CD4-positive, alpha-beta T cell treated with Interleukin-21 for 1 hour (primary cell): ENCODE results near the gene CXXC5.

ENCODE experiments used
- DNase-seq: peaks from one replicate; pipeline ENCODE4 v3.0.0-alpha.2; 2020

The CXXC5 gene

GRCh38 chr5:139683295-139684271, 35.4 kb downstream of the CXXC5 start:
- DNase-seq: no peak

- no peak for DNase-seq
Observed at GRCh38 chr5:139684350-139684880, 36.3 kb downstream of the CXXC5 start.

- DNase-seq: no peak
Observed at GRCh38 chr5:139684881-139685749, 37.0 kb downstream of the CXXC5 start.

- no peak for DNase-seq
Observed at GRCh38 chr5:139685886-139686285, 37.7 kb downstream of the CXXC5 start.

GRCh38 chr5:139686356-139686705, 38.2 kb downstream of the CXXC5 start:
- no peak for DNase-seq

- DNase-seq: no peak
Observed at GRCh38 chr5:139686706-139687441, 38.7 kb downstream of the CXXC5 start.

GRCh38 chr5:139687656-139688055, 39.5 kb downstream of the CXXC5 start:
- DNase-seq: no peak

GRCh38 chr5:139688088-139688702, 40.0 kb downstream of the CXXC5 start:
- no peak for DNase-seq

GRCh38 chr5:139688751-139689372, 40.7 kb downstream of the CXXC5 start:
- no peak for DNase-seq

- DNase-seq: no peak
Observed at GRCh38 chr5:139689631-139690063, 41.5 kb downstream of the CXXC5 start.

- peak; percentile 50 for DNase-seq
Observed at GRCh38 chr5:139690064-139690802, 42.1 kb downstream of the CXXC5 start.

- DNase-seq: no peak
Observed at GRCh38 chr5:139690803-139691629, 42.9 kb downstream of the CXXC5 start.

- no peak for DNase-seq
Observed at GRCh38 chr5:139692148-139692547, 44.0 kb downstream of the CXXC5 start.

GRCh38 chr5:139692679-139693308, 44.6 kb downstream of the CXXC5 start:
- no peak for DNase-seq

- no peak for DNase-seq
Observed at GRCh38 chr5:139693676-139694364, 45.7 kb downstream of the CXXC5 start.

- DNase-seq: no peak
Observed at GRCh38 chr5:139694556-139695177, 46.5 kb downstream of the CXXC5 start.

- no peak for DNase-seq
Observed at GRCh38 chr5:139695178-139695573, 47.0 kb downstream of the CXXC5 start.

- no peak for DNase-seq
Observed at GRCh38 chr5:139696167-139696893, 48.2 kb downstream of the CXXC5 start.
